ENCODE data around the gene TAGLN3. TPM values are rescaled to one million over a fixed set of nuclear protein-coding genes. Genes with fewer than 3 reads are reported as not detected.
A peak's percentile ranks its signal among the peaks of the same experiment; 100 is the strongest.

Gene TAGLN3
- total RNA-seq, 1 experiment from 2014 or later, result not detected

DNA sequence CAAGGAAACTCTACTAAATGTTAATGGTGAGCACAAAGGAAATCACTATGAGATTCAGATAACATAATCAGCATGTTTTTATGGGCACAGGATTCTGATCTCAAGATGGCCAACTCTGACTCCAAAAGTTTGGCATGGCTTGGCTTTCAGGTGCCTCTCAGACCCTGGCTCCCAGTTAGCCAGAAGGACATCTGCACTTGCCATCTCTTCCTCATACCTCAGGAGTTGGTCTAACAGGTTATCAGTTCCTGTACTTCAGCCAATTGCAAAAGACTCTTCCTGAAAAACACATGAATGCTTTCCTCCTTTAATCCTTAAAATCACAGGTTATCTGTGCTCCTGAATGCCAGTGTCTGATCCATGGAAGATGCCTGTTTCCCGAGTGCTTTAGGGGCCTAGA lies 60.8 kb downstream of the TAGLN3 start:
- DNase-seq, result peak; percentile 37 to 76
- H3K4me1 ChIP-seq (replicated peaks; ENCODE audit: insufficient read depth), result peaks cover 8% of the 10 kb centered on the region
- no peaks in the 10 kb centered on the region; the same call in 1 of the 2 replicates for H3K9me3 ChIP-seq (ENCODE audit: insufficient read depth, low read depth)
- H3F3A ChIP-seq (ENCODE audit: insufficient read depth, low read depth), result no peaks in the 10 kb centered on the region
- no peak overlapping the region for H3K4me3 ChIP-seq
- H3K9me2 ChIP-seq (ENCODE audit: insufficient read depth), result no peaks in the 10 kb centered on the region
- H3K27me3 ChIP-seq (ENCODE audit: insufficient read depth, low read depth), result no peaks in the 10 kb centered on the region
- POLR2A ChIA-PET (ENCODE audit: unreplicated experiment), result no interaction called here
- no peaks in the 10 kb centered on the region for H3K79me2 ChIP-seq (ENCODE audit: low read depth)
- no peak overlapping the region for H3K27ac ChIP-seq
- CTCF ChIA-PET, result no interaction called here
- no peak overlapping the region for H2AFZ ChIP-seq
- H4K20me1 ChIP-seq (ENCODE audit: insufficient read depth), result no peaks in the 10 kb centered on the region
- TF ChIP-seq EZH2 (IDR thresholded peaks at IDR 0.05; ENCODE audit: low read depth), result no peak
- TF ChIP-seq, protein P1, sequence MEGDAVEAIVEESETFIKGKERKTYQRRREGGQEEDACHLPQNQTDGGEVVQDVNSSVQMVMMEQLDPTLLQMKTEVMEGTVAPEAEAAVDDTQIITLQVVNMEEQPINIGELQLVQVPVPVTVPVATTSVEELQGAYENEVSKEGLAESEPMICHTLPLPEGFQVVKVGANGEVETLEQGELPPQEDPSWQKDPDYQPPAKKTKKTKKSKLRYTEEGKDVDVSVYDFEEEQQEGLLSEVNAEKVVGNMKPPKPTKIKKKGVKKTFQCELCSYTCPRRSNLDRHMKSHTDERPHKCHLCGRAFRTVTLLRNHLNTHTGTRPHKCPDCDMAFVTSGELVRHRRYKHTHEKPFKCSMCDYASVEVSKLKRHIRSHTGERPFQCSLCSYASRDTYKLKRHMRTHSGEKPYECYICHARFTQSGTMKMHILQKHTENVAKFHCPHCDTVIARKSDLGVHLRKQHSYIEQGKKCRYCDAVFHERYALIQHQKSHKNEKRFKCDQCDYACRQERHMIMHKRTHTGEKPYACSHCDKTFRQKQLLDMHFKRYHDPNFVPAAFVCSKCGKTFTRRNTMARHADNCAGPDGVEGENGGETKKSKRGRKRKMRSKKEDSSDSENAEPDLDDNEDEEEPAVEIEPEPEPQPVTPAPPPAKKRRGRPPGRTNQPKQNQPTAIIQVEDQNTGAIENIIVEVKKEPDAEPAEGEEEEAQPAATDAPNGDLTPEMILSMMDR (conservative IDR thresholded peaks at IDR 0.05), result no peak
- H3K4me2 ChIP-seq, result peak overlapping the region; percentile 1; the same call in 1 of the 2 replicates
- H3K36me3 ChIP-seq (ENCODE audit: low read depth), result no peaks in the 10 kb centered on the region
- intact Hi-C loops (cut with micrococcal nuclease; ENCODE audit: unreplicated experiment), result no loop called here
- BruUV-seq (replicated peaks), result no TSS peak

DNA sequence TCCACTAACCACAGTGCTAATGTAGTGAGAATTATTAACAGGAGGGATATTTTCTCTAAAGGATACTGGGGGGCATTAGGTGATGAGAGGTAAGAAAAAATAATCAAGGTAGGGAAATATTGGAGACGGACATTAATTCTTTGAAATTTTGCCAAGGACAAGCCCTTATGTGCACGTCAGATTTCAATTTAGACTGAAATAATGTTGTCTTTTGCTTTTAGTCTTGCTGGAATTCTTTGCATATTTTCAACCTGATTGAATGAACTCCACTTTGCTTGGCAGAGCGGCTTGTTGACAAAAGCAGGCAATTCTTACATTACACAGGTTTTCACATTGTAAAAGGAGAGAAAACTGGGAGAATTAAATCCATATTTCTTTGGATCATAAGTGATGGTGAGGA lies 62.4 kb downstream of the TAGLN3 start:
- Histone ChIP-seq H3K9me2 (ENCODE audit: insufficient read depth) (no peaks in the 10 kb centered on the region), H3K27ac (no peak overlapping the region), H3K4me3 (no peak overlapping the region), H3F3A (ENCODE audit: insufficient read depth, low read depth) (no peaks in the 10 kb centered on the region), H3K27me3 (ENCODE audit: insufficient read depth, low read depth) (no peaks in the 10 kb centered on the region), H4K20me1 (ENCODE audit: insufficient read depth) (no peaks in the 10 kb centered on the region), H3K4me1 (replicated peaks; ENCODE audit: insufficient read depth) (peaks cover 8% of the 10 kb centered on the region), H3K4me2 (no peak overlapping the region), H3K79me2 (ENCODE audit: low read depth) (no peaks in the 10 kb centered on the region), H3K9me3 (ENCODE audit: insufficient read depth, low read depth) (no peaks in the 10 kb centered on the region; the same call in 1 of the 2 replicates), H2AFZ (no peak overlapping the region), H3K36me3 (ENCODE audit: low read depth) (no peaks in the 10 kb centered on the region)
- intact Hi-C loops (cut with micrococcal nuclease; ENCODE audit: unreplicated experiment), result no loop called here
- TF ChIP-seq EZH2 (IDR thresholded peaks at IDR 0.05; ENCODE audit: low read depth), result no peak
- TF ChIP-seq, protein P1 (conservative IDR thresholded peaks at IDR 0.05), result no peak
- no TSS peak for BruUV-seq (replicated peaks)
- ChIA-PET POLR2A (ENCODE audit: unreplicated experiment) (no interaction called here), CTCF (no interaction called here)
- DNase-seq, result no peak

Other genes starting within 250 kb of the TAGLN3 start
- gene PHLDB2, start 139.7 kb upstream of the TAGLN3 start, total RNA-seq (2021), result 42.7 and 55.0 TPM in 2 replicates
- 57.4 and 57.6 TPM in 2 replicates for gene ABHD10, start 19.9 kb upstream of the TAGLN3 start, total RNA-seq (2021)
- 0.23 TPM in 1 of 2 replicates, not detected in the other for gene TMPRSS7, start 35.8 kb downstream of the TAGLN3 start, total RNA-seq (2021)
- gene C3orf52, start 87.5 kb downstream of the TAGLN3 start, total RNA-seq (2021), result 7.5 and 9.9 TPM in 2 replicates
- not detected in 2 replicates for gene GCSAM, start 134.3 kb downstream of the TAGLN3 start, total RNA-seq (2021)

Measured in PC-9 (cell line).